Heart left ventricle (tissue), 16 donors: ENCODE results near the gene BNC2. TPM values are rescaled to one million over a fixed set of nuclear protein-coding genes. Genes with fewer than 3 reads are reported as not detected.

Experiments used
- ATAC-seq, 4 donors: fragments of 200-7000 bp; cut with Tn5 transposase; one replicate each; pipeline ENCODE4 v1.9.1; 2020 to 2022; ENCODE audit warnings: moderate library complexity in 4 of 4, mild to moderate bottlenecking in 3 of 4, moderate number of reproducible peaks in 1 of 4
- DNase-seq, 5 donors: peaks; one replicate each; pipeline ENCODE4 v3.0.0-alpha.2; 2020
- H3K27ac ChIP-seq, 12 donors: fragments of 200-600 bp; sonication (generic) in 4 of 12; one replicate each; pipeline versions ENCODE4 v1.5.0 to v1.8.0; 2016 to 2022; ENCODE audit warnings: mild to moderate bottlenecking in 2 of 12
- H3K27me3 ChIP-seq, 9 donors: fragments of 200-600 bp; sonication (generic) in 2 of 9; one replicate each; pipeline versions ENCODE4 v1.5.1 to v1.8.0; 2016 to 2022; ENCODE audit warnings: mild to moderate bottlenecking in 3 of 9
- H3K36me3 ChIP-seq, 9 donors: fragments of 200-600 bp; sonication (generic) in 2 of 9; one replicate each; pipeline versions ENCODE4 v1.5.0 to v1.8.0; 2018 to 2022; ENCODE audit warnings: mild to moderate bottlenecking in 2 of 9
- H3K4me1 ChIP-seq, 12 donors: fragments of 200-600 bp; sonication (generic) in 4 of 12; one replicate each; pipeline versions ENCODE4 v1.5.0 to v1.8.0; 2016 to 2022; ENCODE audit warnings: mild to moderate bottlenecking in 3 of 12
- H3K4me3 ChIP-seq, 12 donors: fragments of 200-600 bp; sonication (generic) in 4 of 12; one replicate each; pipeline versions ENCODE4 v1.5.0 to v1.8.0; 2017 to 2022; ENCODE audit warnings: mild to moderate bottlenecking in 9 of 12, moderate library complexity in 4 of 12
- H3K9me3 ChIP-seq, 12 donors: fragments of 200-600 bp; sonication (generic) in 4 of 12; one replicate each; pipeline versions ENCODE4 v1.5.0 to v1.8.0; 2016 to 2022; ENCODE audit warnings: mild to moderate bottlenecking in 1 of 12
- CTCF ChIP-seq, 12 donors: fragments of 200-600 bp; sonication (generic) in 4 of 12; IDR thresholded peaks; one replicate each; pipeline versions ENCODE4 v1.5.0 to v1.8.0; 2018 to 2022; ENCODE audit warnings: antibody characterized with exemption in 12 of 12, mild to moderate bottlenecking in 5 of 12
- POLR2A ChIP-seq, 2 donors: fragments of 450-650 bp; IDR thresholded peaks; one replicate each; pipeline ENCODE4 v1.6.1; 2017; ENCODE audit warnings: antibody characterized with exemption in 2 of 2, mild to moderate bottlenecking in 2 of 2, moderate library complexity in 2 of 2
- WGBS, 4 donors: extraction: QIAGEN DNeasy Blood & Tissue Kit in 2 of 4; methylation state at CpG; one replicate each; pipeline versions ENCODE4 v1.1.5 to v1.1.7; 2013 to 2018; 5-methylcytosine and 5-hydroxymethylcytosine counted together
- intact Hi-C, 10 donors: fragments of 100-400 bp; cut with DNase I; formaldehyde crosslinking; loops; one replicate each; pipeline versions ENCODE4 v1.11.1 to v1.14.2; 2022
- polyA plus RNA-seq, 2 donors: library from polyadenylated mRNA; stranded (reverse); fragments of 200-250 nt; gene quantifications; one replicate each; pipeline ENCODE4 v1.2.3, GENCODE V29; 2013
- total RNA-seq, 9 donors: library from RNA; depleted of rRNA in 2 of 9; stranded (reverse); fragments of >200 nt in 2 of 9; fragmentation: NEBNext Ultra II Directional in 3 of 9; extraction: Animal tissue kit (Norgen Biotek cat#: 25700) in 3 of 9; gene quantifications; one replicate each; pipeline versions ENCODE4 v1.1.0 to v1.2.4, GENCODE V29; 2016 to 2023
- donor health status: ischemic (EF 13 %, LVEDD 7.1; RV severe dilation, severe dysfunction).
- donor health status: healthy with polysubstance abuse.
- donor health status: DM: no; HTN: yes; CAD: no.
- donor health status: DM: no; HTN: no; CAD: no.
- donor health status: ischemic (EF 25% LVEDD 6.9; RV normal size, moderate dysfunction).
- donor health status: ischemic (EF 25% LVEDD 5.7; RV mildly dilated, moderate dysfunction).
- donor health status: healthy.
- donor health status: DM: yes; HTN: yes; CAD: no.
- donor health status: ischemic (EF 35%, LVEDD 5.7; RV mildly dilated, moderate dysfunction).
- donor health status: nonischemic (EF 11% LVEDD 7.7; RV severe dilation, severe dysfunction).
- donor health status: DM: yes; HTN: yes; CAD: no.
- donor health status: PGD.
- donor health status: ischemic (EF 29% LVEDD 5.4; RV normal size, mild dysfunction).
- donor health status: nonischemic (EF 23%, LVEDD 6.1; RV moderate dilation, normal function).

Gene BNC2
- total and polyA plus RNA-seq, 11 donors, result 0.38 to 27.1 (median 3.8) TPM

- DNase-seq (no peak), ATAC-seq (peak in 1 of 4 donors; percentile 36)
- Histone ChIP-seq H3K4me1 (peaks cover 0 to 23% (median 4%) of the 10 kb centered on the region in 12 donors), H3K9me3 (no peaks in the 10 kb centered on the region), H3K27me3 (peaks cover 0 to 3% (median 0%) of the 10 kb centered on the region in 9 donors), H3K27ac (peak overlapping the region in 1 of 12 donors; percentile 66), H3K4me3 (no peak overlapping the region), H3K36me3 (no peaks in the 10 kb centered on the region)
- TF ChIP-seq POLR2A (IDR thresholded peaks at IDR 0.05) (no peak), CTCF (IDR thresholded peaks at IDR 0.05) (no peak)
- intact Hi-C loops, result loop anchor here in 1 of 10 donors (10.0 kb wide), 1 partner anchor 320 kb away; no protein-coding TSS in a partner anchor
- 51 to 63% (median 56%) methylated on average over 8 to 12 of the region's 12 CpGs for WGBS, 4 donors
Observed at GRCh38 chr9:16515207-16515606, 355.3 kb downstream of the BNC2 start.

- no peaks in the 10 kb centered on the region for H3K36me3 ChIP-seq
- no peaks in the 10 kb centered on the region for H3K9me3 ChIP-seq
- intact Hi-C loops, result loop anchor here in 1 of 10 donors (10.0 kb wide), 1 partner anchor 319 kb away; no protein-coding TSS in a partner anchor
- peak overlapping the region in 1 of 12 donors; percentile 12 for H3K27ac ChIP-seq
- TF ChIP-seq CTCF (IDR thresholded peaks at IDR 0.05), result no peak
- no peak for TF ChIP-seq POLR2A (IDR thresholded peaks at IDR 0.05)
- ATAC-seq, result no peak
- H3K4me1 ChIP-seq, result peaks cover 0 to 30% (median 4%) of the 10 kb centered on the region in 12 donors
- H3K4me3 ChIP-seq, result no peak overlapping the region
- peaks cover 0 to 3% (median 0%) of the 10 kb centered on the region in 9 donors for H3K27me3 ChIP-seq
- WGBS, 4 donors, result 76 to 88% (median 78%) methylated on average over 1 of the region's 1 CpG
- DNase-seq, result no peak
Observed at GRCh38 chr9:16514131-16514530, 356.3 kb downstream of the BNC2 start.

- H3K4me3 ChIP-seq, result no peak overlapping the region
- DNase-seq, result no peak
- H3K9me3 ChIP-seq, result no peaks in the 10 kb centered on the region
- peaks cover 0 to 28% (median 4%) of the 10 kb centered on the region in 12 donors for H3K4me1 ChIP-seq
- no peak overlapping the region for H3K27ac ChIP-seq
- peaks cover 0 to 3% (median 0%) of the 10 kb centered on the region in 9 donors for H3K27me3 ChIP-seq
- intact Hi-C loops, result loop anchor here in 1 of 10 donors (10.0 kb wide), 1 partner anchor 317 kb away; no protein-coding TSS in a partner anchor
- no peaks in the 10 kb centered on the region for H3K36me3 ChIP-seq
- WGBS, 4 donors, result 86 to 97% (median 95%) methylated on average over 4 of the region's 4 CpGs
- ATAC-seq, result no peak
- TF ChIP-seq CTCF (IDR thresholded peaks at IDR 0.05) (no peak), POLR2A (IDR thresholded peaks at IDR 0.05) (no peak)
Observed at GRCh38 chr9:16512281-16512680, 358.2 kb downstream of the BNC2 start.

GRCh38 chr9:16510482-16510881 is 360.0 kb downstream of the BNC2 start:
- Histone ChIP-seq H3K4me1 (peaks cover 0 to 20% (median 1%) of the 10 kb centered on the region in 12 donors), H3K27me3 (peaks cover 0 to 3% (median 0%) of the 10 kb centered on the region in 9 donors), H3K4me3 (no peak overlapping the region), H3K9me3 (no peaks in the 10 kb centered on the region), H3K27ac (peak overlapping the region in 1 of 12 donors; percentile 9), H3K36me3 (no peaks in the 10 kb centered on the region)
- TF ChIP-seq POLR2A (IDR thresholded peaks at IDR 0.05), result no peak
- no peak for TF ChIP-seq CTCF (IDR thresholded peaks at IDR 0.05)
- WGBS, 4 donors, result 90 to 96% (median 91%) methylated on average over 2 of the region's 2 CpGs
- intact Hi-C loops, result loop anchor here in 1 of 10 donors (10.0 kb wide), 1 partner anchor 316 kb away; no protein-coding TSS in a partner anchor
- no peak for ATAC-seq
- no peak for DNase-seq
